Gastrocnemius medialis (tissue), 4 donors: ENCODE results near the gene PHLDB2. TPM values are rescaled to one million over a fixed set of nuclear protein-coding genes. Genes with fewer than 3 reads are reported as not detected.

Experiments
- ATAC-seq, 2 donors: fragments of 150-250 bp; one replicate each; pipeline ENCODE4 v1.9.1; 2016
- DNase-seq, 2 donors: peaks; one replicate each; pipeline ENCODE4 v3.0.0-alpha.2; 2019
- H3K27ac ChIP-seq, 4 donors: fragments of 200-600 bp; sonication (generic); 1 replicate in 1 of 4; 2 replicates in 3 of 4; pipeline ENCODE4 v1.5.1; 2016 to 2018; ENCODE audit warnings: mild to moderate bottlenecking in 2 of 4, moderate library complexity in 1 of 4
- H3K27me3 ChIP-seq, 3 donors: fragments of 200-600 bp; sonication (generic) in 2 of 3; 1 replicate in 1 of 3; 2 replicates in 2 of 3; pipeline versions ENCODE4 v1.5.1 to v1.6.0; 2016 to 2019; ENCODE audit warnings: mild to moderate bottlenecking in 1 of 3, moderate library complexity in 1 of 3
- H3K36me3 ChIP-seq, 2 donors: fragments of 200-600 bp; sonication (generic) in 1 of 2; one replicate each; pipeline ENCODE4 v1.5.1; 2017 to 2018
- H3K4me1 ChIP-seq, 2 donors: fragments of 200-600 bp; sonication (generic) in 1 of 2; one replicate each; pipeline ENCODE4 v1.5.1; 2016 to 2017; ENCODE audit warnings: mild to moderate bottlenecking in 2 of 2
- H3K4me3 ChIP-seq, 4 donors: fragments of 200-600 bp; sonication (generic) in 3 of 4; 1 replicate in 1 of 4; 2 replicates in 3 of 4; pipeline ENCODE4 v1.5.1; 2016 to 2019; ENCODE audit warnings: mild to moderate bottlenecking in 2 of 4
- H3K9me3 ChIP-seq, 3 donors: fragments of 200-600 bp; sonication (generic) in 2 of 3; 1 replicate in 1 of 3; 2 replicates in 2 of 3; pipeline ENCODE4 v1.5.1; 2016 to 2019
- CTCF ChIP-seq, 5 experiments: fragments of 450-650 bp in 3 of 5; fragments of 200-600 bp in 2 of 5; sonication (generic) in 2 of 5; IDR thresholded peaks in 4 of 5; conservative IDR thresholded peaks in 1 of 5; 1 replicate in 4 of 5; 2 replicates in 1 of 5; pipeline ENCODE4 v1.5.1; 2016 to 2019; ENCODE audit warnings: antibody characterized with exemption in 5 of 5, mild to moderate bottlenecking in 3 of 5, moderate library complexity in 3 of 5
- POLR2A ChIP-seq, 2 donors: fragments of 450-650 bp; IDR thresholded peaks; one replicate each; pipeline ENCODE4 v1.6.1; 2017; ENCODE audit warnings: antibody characterized with exemption in 2 of 2, mild to moderate bottlenecking in 2 of 2, moderate library complexity in 2 of 2
- in situ Hi-C, 4 donors: fragments of 200-750 bp; cut with MboI; loops; one replicate each; pipeline versions ENCODE4 v1.15.0 to v1.8.0; 2017; ENCODE audit warnings: low sequenced_read_pairs in 4 of 4
- intact Hi-C: fragments of 100-400 bp; cut with DNase I; formaldehyde crosslinking; loops from one replicate; pipeline ENCODE4 v1.15.1; 2023; ENCODE audit warnings: low total_unique reads
- total RNA-seq, 4 donors: library from RNA; depleted of rRNA; stranded (reverse); fragments of >200 nt; gene quantifications; one replicate each; pipeline versions ENCODE4 v1.1.0 to v1.2.3, GENCODE V29; 2016

PHLDB2 gene
- total RNA-seq, 4 donors from 2014 or later, result 3.0 to 7.2 (median 4.0) TPM

DNA sequence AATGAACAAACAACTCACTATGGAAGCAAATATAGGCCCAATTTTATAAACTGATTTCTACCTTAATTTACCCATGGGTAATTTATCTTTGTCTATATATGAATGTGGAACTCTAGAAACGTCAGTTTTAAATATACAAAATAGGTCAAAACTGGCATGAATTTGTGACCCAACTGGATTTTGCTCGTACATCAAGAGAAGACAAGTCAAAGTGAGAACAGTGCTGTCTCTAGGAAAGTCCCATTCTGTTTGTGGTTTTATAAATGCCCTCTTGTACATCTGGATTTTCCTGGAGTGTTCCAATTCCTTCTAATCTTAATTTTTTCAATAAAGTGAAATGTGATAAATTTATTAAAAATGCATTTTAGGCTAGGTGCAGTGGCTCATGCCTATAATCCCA is 69.5 kb downstream of the PHLDB2 start:
- H3K4me1 ChIP-seq, result peaks cover 11 to 20% of the 10 kb centered on the region in 2 donors
- H3K27me3 ChIP-seq, result no peaks in the 10 kb centered on the region
- H3K4me3 ChIP-seq, result no peak overlapping the region
- no peak for DNase-seq
- H3K9me3 ChIP-seq, result no peaks in the 10 kb centered on the region
- no peak overlapping the region for H3K27ac ChIP-seq
- intact Hi-C loops (no loop called here), in situ Hi-C loops (no loop called here)
- ATAC-seq, result no peak
- TF ChIP-seq CTCF (IDR thresholded peaks at IDR 0.05 in 4 of 5, conservative IDR thresholded peaks at IDR 0.05 in 1 of 5), result no peak
- no peak for TF ChIP-seq POLR2A (IDR thresholded peaks at IDR 0.05)
- H3K36me3 ChIP-seq, result no peaks in the 10 kb centered on the region

GRCh38 chr3:111929484-111929883 is 70.4 kb downstream of the PHLDB2 start:
- no peak overlapping the region for H3K4me3 ChIP-seq
- no peak for TF ChIP-seq POLR2A (IDR thresholded peaks at IDR 0.05)
- no peak for TF ChIP-seq CTCF (IDR thresholded peaks at IDR 0.05 in 4 of 5, conservative IDR thresholded peaks at IDR 0.05 in 1 of 5)
- no peak overlapping the region for H3K27ac ChIP-seq
- no peaks in the 10 kb centered on the region for H3K36me3 ChIP-seq
- H3K9me3 ChIP-seq, result no peaks in the 10 kb centered on the region
- in situ Hi-C loops, result no loop called here
- H3K27me3 ChIP-seq, result no peaks in the 10 kb centered on the region
- no peak for ATAC-seq
- intact Hi-C loops, result no loop called here
- H3K4me1 ChIP-seq, result peaks cover 3 to 13% of the 10 kb centered on the region in 2 donors
- no peak for DNase-seq

DNA sequence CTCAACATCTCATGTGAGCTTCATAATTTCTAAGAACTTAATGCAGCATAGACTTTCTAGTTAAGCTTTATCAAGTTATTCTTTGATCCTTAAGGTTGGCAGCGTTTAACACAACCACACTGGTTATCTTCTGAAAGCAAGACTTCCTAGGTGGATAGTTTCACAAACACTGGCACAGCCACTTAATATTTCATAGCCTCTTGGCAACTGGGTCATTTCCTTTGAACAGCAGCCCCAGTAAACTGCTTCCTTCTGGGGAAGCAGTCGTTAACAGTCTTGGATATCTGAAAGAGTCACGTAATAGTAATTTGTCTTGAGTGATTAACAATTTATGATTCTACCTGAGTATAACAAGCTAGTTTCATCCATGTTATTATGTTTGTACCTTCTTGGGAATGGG is 73.9 kb downstream of the PHLDB2 start:
- no peaks in the 10 kb centered on the region for H3K27me3 ChIP-seq
- H3K4me3 ChIP-seq, result no peak overlapping the region
- H3K4me1 ChIP-seq, result peaks cover 0 to 3% of the 10 kb centered on the region in 2 donors
- no peaks in the 10 kb centered on the region for H3K9me3 ChIP-seq
- no peak overlapping the region for H3K27ac ChIP-seq
- in situ Hi-C loops (no loop called here), intact Hi-C loops (no loop called here)
- DNase-seq (no peak), ATAC-seq (no peak)
- H3K36me3 ChIP-seq, result no peaks in the 10 kb centered on the region
- TF ChIP-seq CTCF (IDR thresholded peaks at IDR 0.05 in 4 of 5, conservative IDR thresholded peaks at IDR 0.05 in 1 of 5) (no peak), POLR2A (IDR thresholded peaks at IDR 0.05) (no peak)

GRCh38 chr3:111936191-111936841 is 77.3 kb downstream of the PHLDB2 start:
- ATAC-seq, result no peak
- intact Hi-C loops, result no loop called here
- Histone ChIP-seq H3K36me3 (no peaks in the 10 kb centered on the region), H3K9me3 (no peaks in the 10 kb centered on the region), H3K27me3 (no peaks in the 10 kb centered on the region), H3K4me1 (no peaks in the 10 kb centered on the region), H3K27ac (no peak overlapping the region), H3K4me3 (no peak overlapping the region)
- TF ChIP-seq POLR2A (IDR thresholded peaks at IDR 0.05), result no peak
- no peak for TF ChIP-seq CTCF (IDR thresholded peaks at IDR 0.05 in 4 of 5, conservative IDR thresholded peaks at IDR 0.05 in 1 of 5)
- DNase-seq, result no peak
- in situ Hi-C loops, result no loop called here

DNA sequence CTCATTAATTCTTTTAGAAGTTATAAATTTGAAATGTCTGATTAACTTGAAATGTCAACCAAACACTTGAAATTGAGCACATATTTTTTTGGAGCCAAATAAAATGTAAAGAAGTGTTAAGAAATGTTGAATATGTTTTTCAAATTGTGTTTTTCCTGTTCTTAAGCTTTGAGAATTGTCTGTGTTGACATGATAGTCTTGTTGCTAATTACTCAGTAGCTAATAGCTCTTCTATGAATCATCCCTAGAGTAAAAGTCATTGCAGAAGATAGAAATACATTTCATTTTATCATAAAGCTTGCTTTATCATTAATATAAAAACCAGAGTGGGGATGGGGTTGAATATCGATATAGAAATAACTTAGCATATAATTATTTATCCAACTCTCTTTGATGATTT is 77.9 kb downstream of the PHLDB2 start:
- intact Hi-C loops (no loop called here), in situ Hi-C loops (no loop called here)
- Histone ChIP-seq H3K27ac (no peak overlapping the region), H3K27me3 (no peaks in the 10 kb centered on the region), H3K4me1 (no peaks in the 10 kb centered on the region), H3K4me3 (no peak overlapping the region), H3K9me3 (no peaks in the 10 kb centered on the region), H3K36me3 (no peaks in the 10 kb centered on the region)
- no peak for DNase-seq
- TF ChIP-seq POLR2A (IDR thresholded peaks at IDR 0.05) (no peak), CTCF (IDR thresholded peaks at IDR 0.05 in 4 of 5, conservative IDR thresholded peaks at IDR 0.05 in 1 of 5) (no peak)
- ATAC-seq, result no peak
